HCT116 (cell line): ENCODE measurements around the gene ARPC1A. TPM values are rescaled to one million over a fixed set of nuclear protein-coding genes. Genes with fewer than 3 reads are reported as not detected.

Source experiments
- ATAC-seq: fragments of 200-7000 bp; cut with Tn5 transposase; 2 replicates; pipeline ENCODE4 v1.9.1; 2020; ENCODE audit warnings: mild to moderate bottlenecking, moderate library complexity
- BruUV-seq: library from RNA; stranded (reverse); fragments of 400-500 nt; replicated peaks from 2 replicates; lab custom pipeline; 2021; lab: Mats Ljungman, UMichigan
- CTCF ChIA-PET: fragments of 300-600 bp; sonication (Branson Sonifier 250); formaldehyde crosslinking; loops from one replicate; lab custom pipeline; 2021; ENCODE audit warnings: antibody characterized with exemption; lab: Charles Lee
- POLR2A ChIA-PET: fragments of 300-600, 350-600 bp; sonication (Branson Sonifier 250); formaldehyde crosslinking; loops from one replicate; lab custom pipeline; 2021; ENCODE audit warnings: antibody characterized with exemption; lab: Charles Lee
- RAD21 ChIA-PET, 2 experiments: fragments of 300-600 bp; sonication (Branson Sonifier 250); formaldehyde crosslinking; loops; one replicate each; lab custom pipeline; 2023; ENCODE audit warnings: low total read pairs in 2 of 2; ENCODE audit not compliant: uncharacterized antibody in 2 of 2, unreplicated experiment in 2 of 2, low non-redundant PET in 1 of 2; lab: Charles Lee
- DNase-seq: peaks from one replicate; pipeline ENCODE4 v3.0.0-alpha.2; 2010; ENCODE audit warnings: low read depth, low spot score
- H2AFZ ChIP-seq: fragments of 200-600 bp; shearing (Covaris generic), sonication (generic); 2 replicates; pipeline ENCODE4 v1.6.1; 2017; ENCODE audit warnings: low read depth, mixed run types, mixed read lengths, antibody characterized with exemption, low read length; ENCODE audit not compliant: poor library complexity, severe bottlenecking
- H3K27ac ChIP-seq: 2 replicates; pipeline ENCODE4 v1.5.1; 2012; ENCODE audit warnings: low read depth, low read length
- H3K27me3 ChIP-seq: fragments of 200-600 bp; sonication (generic); 2 replicates; pipeline ENCODE4 v1.6.1; 2016; ENCODE audit warnings: mixed run types, low read length, mixed read lengths; ENCODE audit not compliant: insufficient read depth
- H3K36me3 ChIP-seq, 2 experiments: fragments of 200-500 bp in 1 of 2; fragments of 200-600 bp in 1 of 2; sonication (Bioruptor generic) in 1 of 2; sonication (generic) in 1 of 2; 2 replicates each; pipeline versions ENCODE4 v1.5.1 to v1.6.1; 2014 to 2016; ENCODE audit warnings: low read length in 2 of 2, inconsistent platforms in 1 of 2, mixed read lengths in 1 of 2, mixed run types in 1 of 2; ENCODE audit not compliant: insufficient read depth in 2 of 2, control insufficient read depth in 1 of 2
- H3K4me1 ChIP-seq, 2 experiments: fragments of 200-600 bp in 1 of 2; sonication (generic) in 1 of 2; 2 replicates each; pipeline versions ENCODE4 v1.5.1 to v1.6.1; 2012 to 2017; ENCODE audit warnings: low read length in 2 of 2, inconsistent platforms in 1 of 2, mild to moderate bottlenecking in 1 of 2, mixed read lengths in 1 of 2, mixed run types in 1 of 2, moderate library complexity in 1 of 2; ENCODE audit not compliant: insufficient read depth in 2 of 2, control insufficient read depth in 1 of 2
- H3K4me2 ChIP-seq: fragments of 200-600 bp; sonication (generic); 2 replicates; pipeline ENCODE4 v1.6.1; 2017; ENCODE audit warnings: mixed run types, low read length, mixed read lengths
- H3K4me3 ChIP-seq, 2 experiments: fragments of 200-600 bp in 1 of 2; sonication (generic) in 1 of 2; replicated peaks in 1 of 2; 2 replicates each; pipeline ENCODE4 v1.5.1; 2011 to 2016; ENCODE audit warnings: low read length in 2 of 2, control low read depth in 1 of 2, low read depth in 1 of 2, mild to moderate bottlenecking in 1 of 2, mixed read lengths in 1 of 2, mixed run types in 1 of 2
- H3K79me2 ChIP-seq: fragments of 200-600 bp; sonication (generic); 2 replicates; pipeline ENCODE4 v1.6.1; 2017; ENCODE audit warnings: mild to moderate bottlenecking, mixed run types, low read length, moderate library complexity, mixed read lengths; ENCODE audit not compliant: insufficient read depth
- H3K9ac ChIP-seq: fragments of 200-600 bp; sonication (generic); 2 replicates; pipeline ENCODE4 v1.6.1; 2016; ENCODE audit warnings: low read length, mixed read lengths
- H3K9me2 ChIP-seq: fragments of 200-600 bp; sonication (generic), shearing (Covaris generic); 2 replicates; pipeline ENCODE4 v1.6.1; 2017; ENCODE audit warnings: mixed run types, mild to moderate bottlenecking, moderate library complexity; ENCODE audit not compliant: insufficient read depth
- H3K9me3 ChIP-seq, 2 experiments: fragments of 200-500 bp in 1 of 2; fragments of 200-600 bp in 1 of 2; sonication (Bioruptor generic) in 1 of 2; sonication (generic) in 1 of 2; 2 replicates each; pipeline ENCODE4 v1.6.1; 2014 to 2017; ENCODE audit warnings: low read length in 2 of 2, mixed read lengths in 2 of 2, inconsistent platforms in 1 of 2, low read depth in 1 of 2, mild to moderate bottlenecking in 1 of 2, mixed run types in 1 of 2, moderate library complexity in 1 of 2; ENCODE audit not compliant: control insufficient read depth in 1 of 2, insufficient read depth in 1 of 2
- H4K20me1 ChIP-seq: fragments of 200-600 bp; sonication (generic), shearing (Covaris generic); 2 replicates; pipeline ENCODE4 v1.6.1; 2017; ENCODE audit warnings: mixed run types, mild to moderate bottlenecking, moderate library complexity; ENCODE audit not compliant: insufficient read depth
- EZH2 ChIP-seq: fragments of 200-600 bp; sonication (generic); IDR thresholded peaks from 2 replicates; pipeline ENCODE4 v1.6.1; 2017; ENCODE audit warnings: antibody characterized with exemption, mixed run types
- RAD21 ChIP-seq: IDR thresholded peaks from 2 replicates; pipeline ENCODE4 v1.6.1; 2012; ENCODE audit warnings: low read depth, mild to moderate bottlenecking
- SIN3A ChIP-seq: IDR thresholded peaks from 2 replicates; pipeline ENCODE4 v1.6.1; 2012; ENCODE audit warnings: low read depth
- TCF7L2 ChIP-seq: IDR thresholded peaks from 2 replicates; pipeline ENCODE4 v1.7.0; 2011; ENCODE audit warnings: borderline replicate concordance, inconsistent platforms; ENCODE audit not compliant: insufficient read depth, insufficient read length; ENCODE audit errors: extremely low read depth
- ZFX ChIP-seq: fragments of 450-650 bp; IDR thresholded peaks from 2 replicates; pipeline ENCODE4 v1.6.1; 2017
- intact Hi-C: fragments of 100-400 bp; cut with micrococcal nuclease; formaldehyde crosslinking; loops from 2 replicates; pipeline ENCODE4 v1.10.0; 2022
- total RNA-seq: library from RNA; stranded (reverse); gene quantifications from one replicate; pipeline ENCODE4 v1.2.1, GENCODE V29; 2021; ENCODE audit not compliant: unreplicated experiment
- TF ChIP-seq, protein P1 (sequence below), 3 experiments: fragments of 200-600 bp in 1 of 3; sonication (generic) in 1 of 3; IDR thresholded peaks in 2 of 3; conservative IDR thresholded peaks in 1 of 3; 2 replicates each; pipeline ENCODE4 v1.5.1; 2012 to 2017; ENCODE audit warnings: low read depth in 2 of 3, low read length in 2 of 3, antibody characterized with exemption in 1 of 3, borderline replicate concordance in 1 of 3, control low read depth in 1 of 3, mild to moderate bottlenecking in 1 of 3, mixed read lengths in 1 of 3, mixed run types in 1 of 3, moderate library complexity in 1 of 3; ENCODE audit not compliant: insufficient read depth in 1 of 3
- TF ChIP-seq, protein P2 (sequence below): IDR thresholded peaks from 2 replicates; pipeline ENCODE4 v1.6.1; 2012; ENCODE audit warnings: low read depth
- TF ChIP-seq, protein P3 (sequence below): IDR thresholded peaks from 2 replicates; pipeline ENCODE4 v1.6.1; 2011; ENCODE audit warnings: mild to moderate bottlenecking, low read length, moderate library complexity; ENCODE audit not compliant: insufficient replicate concordance; ENCODE audit errors: extremely low read depth

Gene ARPC1A
- total RNA-seq, 1 experiment from 2014 or later = 250 TPM

DNA sequence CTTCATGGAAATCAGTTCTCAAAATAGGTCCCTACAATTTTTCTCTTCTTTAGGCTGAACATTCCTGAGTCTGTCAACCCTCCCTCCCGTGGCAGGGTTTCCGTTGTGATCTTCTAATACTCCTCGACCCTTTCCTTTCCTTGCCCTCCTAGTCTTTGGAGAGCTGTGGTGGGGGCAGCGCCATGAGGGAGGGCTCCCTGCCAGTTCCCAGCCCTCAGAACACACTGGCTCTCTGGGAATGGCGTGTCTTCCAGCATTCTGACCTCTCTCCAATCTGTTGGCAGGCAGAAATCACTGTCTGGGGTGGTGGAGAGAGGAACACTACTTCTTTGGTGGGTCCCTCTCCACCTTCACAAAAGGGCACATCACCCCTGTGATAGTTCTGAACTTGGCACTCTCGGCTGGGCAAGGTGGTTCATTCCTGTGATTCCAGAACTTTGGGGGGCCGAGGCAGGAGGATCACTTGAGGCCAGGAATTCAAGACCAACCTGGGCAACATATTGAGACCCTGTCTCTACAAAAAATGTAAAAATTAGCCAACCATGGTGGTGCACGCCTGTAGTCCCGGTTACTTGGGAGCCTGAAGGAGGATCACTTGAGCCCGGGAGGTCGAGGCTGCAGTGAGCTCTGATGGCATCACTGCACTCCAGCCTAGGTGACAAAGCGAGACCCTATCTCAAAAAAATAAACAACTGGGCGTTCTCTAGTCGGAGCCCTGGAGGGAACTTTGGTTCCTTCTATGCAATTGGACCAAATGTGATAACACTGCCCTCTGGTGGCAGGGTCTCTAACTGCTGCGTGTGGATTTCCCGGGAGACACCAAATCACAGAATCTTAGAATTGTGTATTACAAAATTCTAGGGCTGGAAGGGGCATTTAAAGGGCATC, 13.1 kb upstream of the ARPC1A start:
- CTCF ChIA-PET = no interaction called here
- no peak overlapping the region for H3K9ac ChIP-seq
- H3K4me2 ChIP-seq = peak overlapping the region; percentile 5; the same call in 1 of the 2 replicates
- peaks cover 3 to 4% of the 10 kb centered on the region in 2 experiments; a peak in 1 of 4 replicates for H3K9me3 ChIP-seq
- peaks cover 0 to 16% of the 10 kb centered on the region in 2 experiments; a peak in 2 of 4 replicates for H3K4me1 ChIP-seq
- BruUV-seq = no TSS peak
- H3K9me2 ChIP-seq = no peaks in the 10 kb centered on the region
- no peaks in the 10 kb centered on the region for H3K27me3 ChIP-seq
- no peak overlapping the region for H3K4me3 ChIP-seq
- TF ChIP-seq, protein P1, sequence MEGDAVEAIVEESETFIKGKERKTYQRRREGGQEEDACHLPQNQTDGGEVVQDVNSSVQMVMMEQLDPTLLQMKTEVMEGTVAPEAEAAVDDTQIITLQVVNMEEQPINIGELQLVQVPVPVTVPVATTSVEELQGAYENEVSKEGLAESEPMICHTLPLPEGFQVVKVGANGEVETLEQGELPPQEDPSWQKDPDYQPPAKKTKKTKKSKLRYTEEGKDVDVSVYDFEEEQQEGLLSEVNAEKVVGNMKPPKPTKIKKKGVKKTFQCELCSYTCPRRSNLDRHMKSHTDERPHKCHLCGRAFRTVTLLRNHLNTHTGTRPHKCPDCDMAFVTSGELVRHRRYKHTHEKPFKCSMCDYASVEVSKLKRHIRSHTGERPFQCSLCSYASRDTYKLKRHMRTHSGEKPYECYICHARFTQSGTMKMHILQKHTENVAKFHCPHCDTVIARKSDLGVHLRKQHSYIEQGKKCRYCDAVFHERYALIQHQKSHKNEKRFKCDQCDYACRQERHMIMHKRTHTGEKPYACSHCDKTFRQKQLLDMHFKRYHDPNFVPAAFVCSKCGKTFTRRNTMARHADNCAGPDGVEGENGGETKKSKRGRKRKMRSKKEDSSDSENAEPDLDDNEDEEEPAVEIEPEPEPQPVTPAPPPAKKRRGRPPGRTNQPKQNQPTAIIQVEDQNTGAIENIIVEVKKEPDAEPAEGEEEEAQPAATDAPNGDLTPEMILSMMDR (IDR thresholded peaks at IDR 0.05 in 2 of 3, conservative IDR thresholded peaks at IDR 0.05 in 1 of 3; ENCODE audit: borderline replicate concordance in 1 of 3, insufficient read depth in 1 of 3, low read depth in 2 of 3, low read length in 2 of 3) = peak; percentile 86 to 90 (median 88)
- TF ChIP-seq SIN3A (no peak), RAD21 (peak; percentile 96)
- TF ChIP-seq, all 23 proteins: peak for 2
- ChIA-PET POLR2A (no interaction called here), RAD21 (no interaction called here)
- H3K27ac ChIP-seq = no peak overlapping the region
- no peaks in the 10 kb centered on the region for H4K20me1 ChIP-seq
- peak; percentile 81 for ATAC-seq
- no peaks in the 10 kb centered on the region for H3K36me3 ChIP-seq
- intact Hi-C loops = loop anchor here (1.0 kb wide), 2 partner anchors 38 to 272 kb away; no protein-coding TSS in a partner anchor
- H3K79me2 ChIP-seq = no peaks in the 10 kb centered on the region
- H2AFZ ChIP-seq = no peak overlapping the region
- peak; percentile 32 for DNase-seq

DNA sequence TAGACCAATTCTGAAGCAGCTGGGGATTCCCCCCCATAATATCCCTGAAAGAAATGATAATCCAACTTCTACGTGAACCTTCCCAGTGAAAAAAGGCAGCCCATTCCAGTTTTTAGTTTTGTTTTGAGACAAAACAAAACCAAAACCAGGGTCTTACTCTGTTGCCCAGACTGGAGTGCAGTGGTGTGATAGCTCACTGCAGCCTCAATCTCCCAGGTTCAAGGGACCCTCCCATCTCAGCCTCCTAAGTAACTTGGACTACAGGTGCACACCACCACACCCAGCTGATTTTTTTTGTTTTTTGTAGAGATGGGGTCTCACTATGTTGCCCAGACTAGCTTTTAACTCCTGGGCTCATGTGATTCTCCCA, 12.5 kb upstream of the ARPC1A start:
- peak overlapping the region; percentile 5; the same call in 1 of the 2 replicates for H3K4me2 ChIP-seq
- H3K27me3 ChIP-seq = no peaks in the 10 kb centered on the region
- DNase-seq (no peak), ATAC-seq (no peak)
- POLR2A ChIA-PET = no interaction called here
- no TSS peak for BruUV-seq
- peaks cover 0 to 16% of the 10 kb centered on the region in 2 experiments; a peak in 2 of 4 replicates for H3K4me1 ChIP-seq
- H3K9me2 ChIP-seq = no peaks in the 10 kb centered on the region
- no peak overlapping the region for H3K27ac ChIP-seq
- no peaks in the 10 kb centered on the region for H3K36me3 ChIP-seq
- H4K20me1 ChIP-seq = no peaks in the 10 kb centered on the region
- no peak overlapping the region for H2AFZ ChIP-seq
- RAD21 ChIA-PET = no interaction called here
- no peak overlapping the region for H3K9ac ChIP-seq
- intact Hi-C loops = loop anchor here (1.0 kb wide), 2 partner anchors 39 to 273 kb away; no protein-coding TSS in a partner anchor
- no peaks in the 10 kb centered on the region for H3K79me2 ChIP-seq
- H3K9me3 ChIP-seq = peaks cover 3 to 4% of the 10 kb centered on the region in 2 experiments; a peak in 1 of 4 replicates
- CTCF ChIA-PET = interaction anchor here (1.3 kb wide), 1 partner anchor 274 kb away, joined by 3 read pairs; no protein-coding TSS in a partner anchor
- H3K4me3 ChIP-seq = no peak overlapping the region
- TF ChIP-seq ZFX (no peak), EZH2 (no peak), TCF7L2 (no peak)
- TF ChIP-seq, protein P2, sequence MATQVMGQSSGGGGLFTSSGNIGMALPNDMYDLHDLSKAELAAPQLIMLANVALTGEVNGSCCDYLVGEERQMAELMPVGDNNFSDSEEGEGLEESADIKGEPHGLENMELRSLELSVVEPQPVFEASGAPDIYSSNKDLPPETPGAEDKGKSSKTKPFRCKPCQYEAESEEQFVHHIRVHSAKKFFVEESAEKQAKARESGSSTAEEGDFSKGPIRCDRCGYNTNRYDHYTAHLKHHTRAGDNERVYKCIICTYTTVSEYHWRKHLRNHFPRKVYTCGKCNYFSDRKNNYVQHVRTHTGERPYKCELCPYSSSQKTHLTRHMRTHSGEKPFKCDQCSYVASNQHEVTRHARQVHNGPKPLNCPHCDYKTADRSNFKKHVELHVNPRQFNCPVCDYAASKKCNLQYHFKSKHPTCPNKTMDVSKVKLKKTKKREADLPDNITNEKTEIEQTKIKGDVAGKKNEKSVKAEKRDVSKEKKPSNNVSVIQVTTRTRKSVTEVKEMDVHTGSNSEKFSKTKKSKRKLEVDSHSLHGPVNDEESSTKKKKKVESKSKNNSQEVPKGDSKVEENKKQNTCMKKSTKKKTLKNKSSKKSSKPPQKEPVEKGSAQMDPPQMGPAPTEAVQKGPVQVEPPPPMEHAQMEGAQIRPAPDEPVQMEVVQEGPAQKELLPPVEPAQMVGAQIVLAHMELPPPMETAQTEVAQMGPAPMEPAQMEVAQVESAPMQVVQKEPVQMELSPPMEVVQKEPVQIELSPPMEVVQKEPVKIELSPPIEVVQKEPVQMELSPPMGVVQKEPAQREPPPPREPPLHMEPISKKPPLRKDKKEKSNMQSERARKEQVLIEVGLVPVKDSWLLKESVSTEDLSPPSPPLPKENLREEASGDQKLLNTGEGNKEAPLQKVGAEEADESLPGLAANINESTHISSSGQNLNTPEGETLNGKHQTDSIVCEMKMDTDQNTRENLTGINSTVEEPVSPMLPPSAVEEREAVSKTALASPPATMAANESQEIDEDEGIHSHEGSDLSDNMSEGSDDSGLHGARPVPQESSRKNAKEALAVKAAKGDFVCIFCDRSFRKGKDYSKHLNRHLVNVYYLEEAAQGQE = no peak
- TF ChIP-seq, protein P3, sequence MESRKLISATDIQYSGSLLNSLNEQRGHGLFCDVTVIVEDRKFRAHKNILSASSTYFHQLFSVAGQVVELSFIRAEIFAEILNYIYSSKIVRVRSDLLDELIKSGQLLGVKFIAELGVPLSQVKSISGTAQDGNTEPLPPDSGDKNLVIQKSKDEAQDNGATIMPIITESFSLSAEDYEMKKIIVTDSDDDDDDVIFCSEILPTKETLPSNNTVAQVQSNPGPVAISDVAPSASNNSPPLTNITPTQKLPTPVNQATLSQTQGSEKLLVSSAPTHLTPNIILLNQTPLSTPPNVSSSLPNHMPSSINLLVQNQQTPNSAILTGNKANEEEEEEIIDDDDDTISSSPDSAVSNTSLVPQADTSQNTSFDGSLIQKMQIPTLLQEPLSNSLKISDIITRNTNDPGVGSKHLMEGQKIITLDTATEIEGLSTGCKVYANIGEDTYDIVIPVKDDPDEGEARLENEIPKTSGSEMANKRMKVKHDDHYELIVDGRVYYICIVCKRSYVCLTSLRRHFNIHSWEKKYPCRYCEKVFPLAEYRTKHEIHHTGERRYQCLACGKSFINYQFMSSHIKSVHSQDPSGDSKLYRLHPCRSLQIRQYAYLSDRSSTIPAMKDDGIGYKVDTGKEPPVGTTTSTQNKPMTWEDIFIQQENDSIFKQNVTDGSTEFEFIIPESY = no peak
